Activated CD4-positive, alpha-beta T cell treated with anti-CD3 and anti-CD28 coated beads, Interleukin-2, amount 50 U/mL, for 1 hour (primary cell): ENCODE measurements around the gene C19orf25.
A peak's percentile ranks its signal among the peaks of the same experiment; 100 is the strongest.
"Not testable (repeated sequence)": the region's sequence is repeated elsewhere in the genome, so short reads cannot be mapped to it uniquely, and the experiment has no call there.

ENCODE experiments used
- DNase-seq: peaks from one replicate; pipeline ENCODE4 v3.0.0-alpha.2; 2020

The C19orf25 gene

GRCh38 chr19:1445185-1445931 lies 33.7 kb downstream of the C19orf25 start:
- DNase-seq, result peak; percentile 69

GRCh38 chr19:1441677-1442438 lies 37.2 kb downstream of the C19orf25 start:
- no peak for DNase-seq

- DNase-seq, result no peak
Measured at GRCh38 chr19:1441022-1441426, 38.0 kb downstream of the C19orf25 start.

DNA sequence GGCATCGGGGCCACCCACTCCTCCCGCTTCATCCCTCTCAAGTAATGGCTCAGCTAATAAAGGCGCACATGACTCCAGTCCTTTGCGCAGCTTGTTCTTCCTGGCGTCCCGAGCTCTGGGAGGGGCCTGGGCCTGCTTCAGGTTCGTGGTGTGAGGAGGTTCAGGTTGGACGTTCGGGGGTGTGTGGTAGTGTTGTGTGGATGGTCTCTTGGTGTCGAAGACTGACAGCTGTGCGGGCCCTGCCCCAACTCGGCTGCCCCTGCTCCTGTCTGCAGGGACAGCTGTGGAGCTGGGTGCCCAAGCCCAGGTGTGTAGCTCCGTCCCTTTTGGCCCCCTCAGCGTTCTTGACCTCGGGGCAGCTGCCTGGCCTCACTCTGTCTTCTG lies 38.6 kb downstream of the C19orf25 start:
- no peak for DNase-seq

- DNase-seq, result not testable (repeated sequence)
Measured at GRCh38 chr19:1439525-1440417, 39.2 kb downstream of the C19orf25 start.

DNA sequence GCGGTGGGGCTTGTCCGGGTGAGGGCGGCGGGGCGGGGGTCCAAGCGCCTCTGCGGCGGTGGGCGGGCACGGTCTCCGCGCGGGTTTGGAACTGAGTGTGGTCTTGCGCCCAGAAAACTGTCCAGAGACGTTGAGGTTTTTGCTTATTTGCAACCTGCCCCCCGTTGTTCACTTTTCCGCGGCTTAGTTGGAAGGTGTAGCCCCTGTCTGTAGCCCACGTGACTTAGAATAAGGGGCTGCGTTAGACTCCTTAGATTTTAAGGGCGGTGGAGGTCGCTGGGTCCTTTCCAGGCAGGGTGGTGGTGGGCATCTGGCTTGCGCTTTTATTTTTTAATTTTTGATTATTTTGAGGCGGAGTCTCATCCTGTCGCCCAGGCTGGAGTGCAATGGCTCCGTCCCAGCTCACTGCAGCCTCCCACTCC lies 40.1 kb downstream of the C19orf25 start:
- no peak for DNase-seq

DNA sequence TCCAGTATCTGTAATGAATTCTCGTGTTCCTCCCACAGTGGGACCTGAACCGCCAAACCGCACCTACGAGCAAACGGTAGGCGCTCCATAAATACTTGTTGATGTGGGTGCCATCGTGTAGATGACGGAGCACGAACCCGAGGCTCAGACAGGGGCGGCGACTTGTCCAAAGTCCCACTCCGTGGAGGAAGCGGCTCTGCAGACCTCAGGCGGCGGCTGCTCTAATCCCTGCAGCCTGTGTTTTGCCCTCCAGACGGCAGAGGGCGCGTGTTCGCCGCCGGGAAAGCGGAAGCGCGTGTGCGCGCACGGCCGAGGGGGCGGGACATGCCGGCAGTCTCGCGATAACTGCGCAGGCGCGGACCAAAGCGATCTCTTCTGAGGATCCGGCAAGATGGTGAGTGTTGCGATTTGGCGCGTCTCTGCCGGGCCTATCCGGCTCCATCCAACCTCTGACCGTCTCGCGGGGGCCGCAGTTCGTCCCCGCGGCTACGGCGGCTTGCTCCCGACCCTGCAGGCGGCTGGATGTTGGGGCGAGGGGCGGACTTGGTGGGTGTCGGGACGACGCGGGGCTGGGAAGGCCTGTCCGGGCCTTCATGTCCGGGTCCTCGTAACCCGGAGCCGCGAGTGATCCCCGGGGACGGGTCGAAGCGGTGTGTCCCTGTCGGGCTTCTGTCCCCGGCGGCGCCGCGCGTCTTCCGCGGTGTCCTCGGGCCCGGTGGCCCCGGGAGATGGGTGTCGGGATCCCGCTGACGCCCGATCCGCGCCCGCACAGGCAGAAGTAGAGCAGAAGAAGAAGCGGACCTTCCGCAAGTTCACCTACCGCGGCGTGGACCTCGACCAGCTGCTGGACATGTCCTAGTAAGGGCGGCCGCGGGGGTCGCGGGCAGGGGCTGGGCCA lies 40.7 kb downstream of the C19orf25 start, which contains the start of gene RPS15:
Gene RPS15, plus strand, starts transcription at position 362 of the 898 bp plus-strand sequence. Its CDS starts 30 bp downstream, at position 392.
- peak; percentile 96 for DNase-seq

DNA sequence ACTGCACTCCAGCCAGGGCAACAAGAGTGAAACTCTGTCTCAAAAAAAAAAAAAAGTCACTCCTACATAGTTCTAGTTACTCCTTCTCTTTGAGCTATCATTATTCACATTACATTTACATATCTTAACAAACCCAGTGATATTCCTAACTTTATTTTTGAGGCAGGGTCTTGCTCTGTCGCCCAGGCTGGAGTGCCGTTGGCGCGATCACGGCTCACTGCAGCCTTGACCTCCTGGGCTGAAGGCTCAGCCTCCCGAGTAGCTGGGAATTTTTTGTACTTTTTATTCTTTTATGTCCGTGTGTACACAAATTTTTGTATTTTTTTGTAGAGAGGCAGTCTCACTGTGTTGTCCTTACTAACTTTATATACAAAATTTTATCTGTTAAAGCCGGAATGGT lies 41.4 kb downstream of the C19orf25 start:
- DNase-seq, result no peak

GRCh38 chr19:1435378-1435989 lies 43.5 kb downstream of the C19orf25 start:
- DNase-seq, result no peak

DNA sequence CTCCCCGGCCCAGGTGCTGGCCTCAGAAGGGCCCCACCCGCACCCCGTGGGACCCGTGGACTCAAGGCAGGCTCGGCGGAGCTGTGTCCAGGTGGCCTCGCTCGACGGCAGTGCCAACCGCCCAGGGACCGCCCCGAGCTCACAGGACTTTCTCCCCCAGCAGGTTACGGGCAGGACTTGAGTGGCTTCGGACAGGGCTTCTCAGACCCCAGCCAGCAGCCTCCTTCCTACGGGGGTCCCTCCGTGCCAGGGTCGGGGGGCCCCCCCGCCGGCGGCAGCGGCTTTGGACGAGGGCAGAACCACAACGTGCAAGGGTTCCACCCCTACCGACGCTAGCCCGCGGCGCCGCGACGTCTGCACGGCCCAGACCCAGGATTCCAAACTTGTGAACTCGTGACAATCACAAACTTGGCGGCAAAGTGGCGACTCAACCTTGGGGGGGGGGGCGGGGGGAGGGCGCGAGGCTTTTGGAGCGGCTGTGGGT lies 44.4 kb downstream of the C19orf25 start:
- DNase-seq, result no peak

GRCh38 chr19:1434040-1434366 lies 45.0 kb downstream of the C19orf25 start:
- no peak for DNase-seq

- DNase-seq, result no peak
Measured at GRCh38 chr19:1433119-1434039, 45.6 kb downstream of the C19orf25 start.

- no peak for DNase-seq
Measured at GRCh38 chr19:1432507-1432887, 46.5 kb downstream of the C19orf25 start.

- no peak for DNase-seq
Measured at GRCh38 chr19:1431759-1432506, 47.1 kb downstream of the C19orf25 start.

GRCh38 chr19:1430246-1430645 lies 48.8 kb downstream of the C19orf25 start:
- no peak for DNase-seq

DNA sequence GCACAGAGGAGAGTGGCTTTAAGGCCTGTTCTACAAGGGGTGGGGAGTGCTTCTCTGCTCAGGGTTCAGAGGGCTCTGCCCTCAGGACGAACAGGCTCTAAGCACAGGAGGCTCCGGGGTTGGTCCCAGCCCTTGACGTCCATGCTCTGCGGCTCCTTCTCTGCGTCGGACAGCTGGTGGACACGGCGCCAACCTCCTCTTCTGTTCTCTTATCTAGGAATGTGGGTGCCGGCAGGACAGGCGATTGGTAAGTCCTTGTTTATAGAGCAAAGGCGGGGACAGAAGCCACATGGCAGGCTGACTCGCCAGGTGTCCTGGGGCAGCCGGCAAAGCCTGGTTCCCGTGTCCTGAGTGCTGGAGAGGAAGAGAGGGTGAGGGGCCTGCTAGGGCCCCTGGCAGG lies 49.3 kb downstream of the C19orf25 start:
- DNase-seq, result no peak

DNA sequence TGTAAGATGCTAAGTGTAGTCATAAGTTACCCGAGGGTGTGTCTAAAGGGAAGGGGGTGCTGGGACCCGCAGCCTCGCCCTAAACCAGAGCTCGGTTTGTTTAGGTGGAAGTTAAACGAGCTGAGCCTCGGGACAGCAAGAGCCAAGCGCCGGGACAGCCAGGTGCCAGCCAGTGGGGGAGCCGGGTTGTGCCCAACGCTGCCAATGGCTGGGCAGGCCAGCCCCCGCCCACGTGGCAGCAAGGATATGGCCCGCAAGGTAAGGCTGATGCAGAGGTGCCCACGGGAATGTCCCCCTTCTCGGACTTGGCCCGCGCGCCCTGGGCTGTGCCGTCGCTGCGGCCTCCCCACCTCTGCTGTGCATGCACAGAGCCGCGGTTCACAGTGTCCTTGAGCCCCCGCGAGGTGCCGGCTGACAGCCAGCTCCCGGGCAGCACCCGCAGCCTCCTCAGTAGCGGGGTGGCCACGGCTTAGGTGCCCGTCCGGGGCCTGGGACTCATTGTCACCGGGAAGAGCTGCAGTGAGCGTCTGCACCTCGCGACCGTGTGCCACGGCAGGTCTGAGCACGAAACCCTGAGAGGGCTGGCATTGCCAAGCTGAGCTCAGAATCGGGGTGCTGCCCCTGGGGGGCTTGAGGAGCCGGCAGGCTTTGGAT lies 50.1 kb downstream of the C19orf25 start:
- DNase-seq, result no peak

DNA sequence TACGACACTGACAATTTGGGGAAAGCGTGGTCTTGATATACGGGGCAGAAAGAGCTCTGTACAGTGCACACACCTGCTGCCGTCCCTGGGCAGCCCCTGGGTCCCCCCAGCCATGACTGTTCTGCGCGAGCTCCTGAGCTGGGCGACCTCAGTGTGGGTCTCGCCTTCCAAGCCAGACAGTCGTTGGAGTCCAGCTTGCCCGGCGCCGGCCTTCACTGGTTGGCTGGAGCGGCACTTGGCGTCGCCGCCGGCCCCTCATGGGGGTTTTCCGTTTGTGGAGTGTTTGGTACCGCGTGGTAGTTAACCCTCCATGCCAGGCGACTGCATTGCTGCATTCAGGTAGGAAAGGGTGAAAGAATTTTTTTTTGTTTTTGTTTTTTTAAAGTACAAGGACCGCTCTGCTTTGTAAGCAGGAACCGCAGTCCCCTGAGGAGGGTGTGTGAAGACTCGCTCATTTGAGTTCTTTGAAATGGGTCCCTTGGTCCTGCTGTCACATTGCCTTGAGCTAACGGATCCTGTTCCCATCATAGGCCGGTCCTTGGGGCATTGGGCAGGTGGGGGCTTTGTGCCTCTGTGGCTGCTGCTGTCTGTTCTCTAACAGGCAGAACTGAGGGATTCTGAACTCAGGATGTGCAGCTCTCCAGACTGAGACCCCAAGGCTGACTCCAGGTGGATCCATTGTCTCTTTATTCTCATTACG lies 51.6 kb downstream of the C19orf25 start:
- no peak for DNase-seq

DNA sequence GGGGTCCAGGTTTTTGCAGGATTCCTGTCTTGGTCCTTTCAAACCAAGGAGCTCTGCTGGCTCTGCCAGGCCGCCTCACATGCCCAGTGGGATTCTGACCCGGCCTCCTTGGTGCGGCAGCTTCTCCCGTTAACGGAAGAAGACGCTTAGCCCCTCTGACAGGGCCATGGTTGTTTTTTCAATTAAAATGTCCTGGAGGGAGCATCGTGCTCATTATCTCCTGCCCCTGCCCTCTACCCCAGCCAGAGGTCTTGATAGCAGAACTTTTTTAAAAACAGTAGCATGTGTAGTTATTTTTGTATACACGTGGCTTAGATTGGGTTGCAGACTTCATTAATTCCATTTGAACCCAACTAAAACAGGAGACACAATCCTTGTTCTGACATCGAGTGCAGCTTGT lies 52.3 kb downstream of the C19orf25 start:
- no peak for DNase-seq
